DMS53 (cell line): Measurements from ENCODE around the gene PPP1R17.
A peak's percentile ranks its signal among the peaks of the same experiment; 100 is the strongest.

Source experiments
- DNase-seq: peaks from one replicate; lab custom pipeline; 2025; lab: John Stamatoyannopoulos, UW

The PPP1R17 gene

GRCh38 chr7:31687024-31687748, at the start of gene PPP1R17:
TSS of gene PPP1R17 (plus strand) at chr7:31687215. CDS start at chr7:31692442, 5,227 bp downstream.
- peak; percentile 23 for DNase-seq

GRCh38 chr7:31640381-31640780, 46.6 kb upstream of the PPP1R17 start:
- DNase-seq = no peak

- no peak for DNase-seq
Measured at GRCh38 chr7:31642681-31643115, 44.3 kb upstream of the PPP1R17 start.

GRCh38 chr7:31646942-31647341, 40.1 kb upstream of the PPP1R17 start:
- DNase-seq = no peak

- DNase-seq = no peak
Measured at GRCh38 chr7:31647511-31647910, 39.5 kb upstream of the PPP1R17 start.

GRCh38 chr7:31648288-31648687, 38.7 kb upstream of the PPP1R17 start:
- peak; percentile 65 for DNase-seq

GRCh38 chr7:31648880-31649279, 38.1 kb upstream of the PPP1R17 start:
- DNase-seq = no peak

- no peak for DNase-seq
Measured at GRCh38 chr7:31651234-31652062, 35.6 kb upstream of the PPP1R17 start.

- DNase-seq = no peak
Measured at GRCh38 chr7:31652063-31652326, 35.0 kb upstream of the PPP1R17 start.

- DNase-seq = peak; percentile 30
Measured at GRCh38 chr7:31663072-31663471, 23.9 kb upstream of the PPP1R17 start.

GRCh38 chr7:31664890-31665289, 22.1 kb upstream of the PPP1R17 start:
- no peak for DNase-seq

GRCh38 chr7:31665546-31665945, 21.5 kb upstream of the PPP1R17 start:
- DNase-seq = no peak

- no peak for DNase-seq
Measured at GRCh38 chr7:31669461-31669860, 17.6 kb upstream of the PPP1R17 start.

GRCh38 chr7:31679574-31680305, 7.3 kb upstream of the PPP1R17 start:
- no peak for DNase-seq

- DNase-seq = no peak
Measured at GRCh38 chr7:31683445-31684225, 3.4 kb upstream of the PPP1R17 start.

- DNase-seq = no peak
Measured at GRCh38 chr7:31688372-31688771, 1.4 kb downstream of the PPP1R17 start.

- DNase-seq = no peak
Measured at GRCh38 chr7:31688996-31689395, 2.0 kb downstream of the PPP1R17 start.

- no peak for DNase-seq
Measured at GRCh38 chr7:31690935-31691334, 3.9 kb downstream of the PPP1R17 start.

- no peak for DNase-seq
Measured at GRCh38 chr7:31692451-31692850, 5.4 kb downstream of the PPP1R17 start.

GRCh38 chr7:31692871-31693270, 5.9 kb downstream of the PPP1R17 start:
- DNase-seq = no peak

- DNase-seq = no peak
Measured at GRCh38 chr7:31695859-31696614, 9.0 kb downstream of the PPP1R17 start.
